CD4-positive, alpha-beta T cell treated with Interleukin-15 for 4 hours (primary cell): ENCODE measurements around the gene PDE11A.

ENCODE experiments used
- DNase-seq: peaks from one replicate; pipeline ENCODE4 v3.0.0-alpha.2; 2020; ENCODE audit warnings: low spot score

Gene PDE11A

DNA sequence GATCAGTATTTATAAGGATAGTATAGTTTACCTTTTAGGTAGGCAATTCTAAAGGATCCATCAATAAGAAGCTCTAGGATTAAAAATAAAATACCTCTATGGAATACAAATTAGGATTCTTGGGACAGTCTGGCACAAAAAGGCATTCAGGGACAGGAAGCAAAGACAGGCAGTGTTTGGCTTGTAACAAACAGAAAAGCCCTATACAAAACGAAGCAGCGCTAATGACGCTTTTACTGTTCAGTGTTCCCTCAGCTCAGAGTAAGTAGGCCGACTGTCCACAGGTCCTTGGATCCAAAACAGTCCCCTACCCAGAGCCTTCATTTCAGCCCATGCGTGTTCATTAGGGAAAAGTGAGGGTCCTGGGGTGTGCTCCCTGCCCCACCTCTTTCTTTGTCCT, 443.7 kb downstream of the PDE11A start:
- DNase-seq = no peak

DNA sequence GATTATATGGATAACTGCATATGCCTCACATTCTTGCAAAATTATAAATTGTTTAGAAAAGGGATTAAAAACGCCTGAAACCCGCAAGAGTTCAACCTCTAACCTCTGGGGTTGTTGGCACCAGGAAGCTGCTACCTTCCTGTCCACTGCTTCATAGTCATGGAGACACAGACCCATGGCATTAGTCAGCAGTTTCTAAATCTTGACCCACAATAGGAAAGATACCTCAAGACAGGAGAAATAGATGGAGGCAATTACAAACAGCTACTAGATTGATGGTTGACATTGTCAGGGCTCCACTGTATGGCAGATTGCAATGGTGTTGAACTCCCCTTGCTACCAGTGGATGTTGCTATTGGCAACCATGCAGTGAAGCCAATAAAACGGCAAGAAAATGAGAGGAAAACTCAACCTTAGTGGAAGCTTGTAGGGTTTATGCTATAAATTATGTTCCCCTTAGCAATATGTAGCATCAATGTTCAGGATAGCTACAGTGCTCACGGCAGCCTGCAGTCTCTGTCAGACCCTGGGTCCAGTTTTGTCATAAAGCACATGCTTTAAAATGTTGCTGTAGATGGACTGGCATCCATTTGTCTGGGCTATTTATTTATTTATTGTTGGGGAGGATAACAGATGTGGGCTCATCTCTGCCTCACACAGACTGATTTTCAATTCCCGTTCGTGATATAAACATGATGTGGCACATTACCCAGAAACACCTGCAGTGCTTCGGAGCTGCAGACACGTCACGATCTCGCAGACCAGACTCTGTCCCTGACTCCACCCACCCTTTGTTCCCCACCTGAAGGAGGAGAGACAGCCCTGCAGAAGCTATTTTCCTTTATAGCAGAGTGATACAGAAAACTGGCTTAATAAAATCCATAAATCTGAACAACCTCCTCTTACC, 446.6 kb downstream of the PDE11A start:
- no peak for DNase-seq

DNA sequence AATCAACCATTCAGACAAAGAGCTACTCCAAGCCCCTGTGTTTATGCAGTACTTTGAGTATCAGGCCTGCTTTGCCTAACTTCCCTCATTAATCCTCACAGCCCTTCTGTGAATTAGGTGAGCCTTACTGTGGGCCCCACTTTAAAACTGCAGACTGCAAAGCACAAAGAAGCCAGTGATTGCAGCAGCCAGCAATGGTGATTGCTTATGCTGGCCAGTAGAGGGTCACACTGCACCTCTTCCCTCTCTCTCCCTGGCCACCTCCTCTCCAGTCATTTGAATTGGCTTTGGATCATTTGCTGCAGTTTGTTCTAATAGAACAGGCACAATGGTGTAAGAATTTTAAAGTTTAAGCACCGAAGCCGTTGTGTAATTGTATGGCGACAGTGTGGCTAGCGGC, 450.1 kb downstream of the PDE11A start:
- no peak for DNase-seq

DNA sequence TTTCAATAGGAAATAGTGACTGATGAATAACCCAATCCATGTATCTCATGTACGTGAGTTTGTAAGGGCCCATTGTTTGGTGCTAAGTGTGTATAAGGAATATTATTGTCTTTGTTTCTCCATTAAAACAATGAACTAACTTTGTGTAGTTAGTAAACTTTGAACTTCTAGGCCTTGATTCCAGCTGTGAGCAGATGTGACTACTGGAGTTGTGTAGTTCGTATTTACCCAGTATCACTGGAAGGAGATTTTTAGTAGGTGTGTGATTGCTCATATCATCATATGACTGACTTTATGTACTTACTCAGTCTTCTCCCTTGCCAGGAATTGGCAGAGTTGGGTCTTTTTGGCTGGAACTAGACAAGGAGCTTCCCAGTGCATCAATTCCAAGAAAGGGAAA, 452.6 kb downstream of the PDE11A start:
- no peak for DNase-seq

DNA sequence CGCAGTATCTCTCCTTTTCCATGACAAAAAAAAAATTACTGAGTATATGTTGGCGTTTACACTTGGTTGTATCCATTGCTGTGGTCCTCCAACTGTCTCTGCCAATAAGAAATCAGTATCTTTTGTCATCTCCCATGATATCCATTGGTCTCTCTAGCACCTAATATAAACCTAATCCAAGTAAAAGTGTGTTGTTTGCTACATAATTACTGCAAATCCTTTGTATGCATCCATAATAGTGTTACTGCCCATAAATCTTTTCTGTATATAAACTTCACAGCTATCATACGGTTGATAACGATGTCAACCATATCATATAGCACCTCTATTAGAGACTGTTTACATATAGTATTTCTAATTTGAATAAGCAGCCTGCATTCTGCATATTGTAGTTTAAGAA, 453.1 kb downstream of the PDE11A start:
- DNase-seq = no peak

DNA sequence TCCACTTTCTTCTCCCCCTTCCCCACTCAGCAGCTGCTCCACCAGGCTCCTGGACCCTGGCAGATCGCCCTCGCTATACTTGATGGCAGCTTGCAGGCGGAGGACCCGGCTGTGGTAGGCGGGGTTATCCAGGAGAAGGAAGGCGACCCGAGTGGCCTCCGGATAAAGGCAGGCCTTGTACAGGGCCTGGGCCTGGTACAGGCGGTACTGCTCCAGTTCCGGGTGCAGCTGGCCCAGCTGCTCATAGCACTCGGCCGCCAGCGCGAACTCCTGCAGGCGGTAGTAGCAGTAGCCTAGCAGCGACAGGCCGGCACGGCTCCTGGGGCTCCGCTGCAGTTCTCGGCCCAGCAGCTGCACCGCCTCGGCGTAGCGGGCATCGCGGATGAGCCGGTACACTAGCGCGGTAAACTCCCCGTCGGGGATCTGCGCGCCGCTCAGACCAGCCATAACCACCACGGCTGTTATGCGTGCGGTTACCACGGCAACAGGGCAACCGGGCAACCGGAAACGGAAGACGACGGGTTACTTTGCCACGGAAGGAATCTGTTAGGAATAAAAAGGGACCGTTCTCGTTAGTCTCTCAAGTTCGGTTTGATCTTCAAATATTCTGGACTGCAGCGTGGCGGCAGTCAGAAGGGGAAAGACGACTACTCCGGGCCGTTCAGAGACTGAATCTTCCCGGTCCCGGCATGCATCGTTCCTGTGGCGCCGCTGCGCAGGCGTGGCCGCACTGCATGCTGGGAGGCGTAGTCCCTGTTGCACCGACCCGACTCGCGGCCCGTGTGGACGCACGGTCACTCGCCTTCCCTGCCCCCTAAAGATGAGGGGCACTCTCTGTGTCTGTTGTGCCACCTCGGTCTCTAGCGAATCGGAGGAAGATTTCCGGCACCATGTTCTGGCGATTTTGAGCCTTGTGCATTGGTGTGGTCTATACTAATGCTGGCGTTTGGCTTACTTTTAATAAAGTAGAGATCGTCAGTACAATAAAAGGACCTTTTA, 454.0 kb downstream of the PDE11A start:
- peak; percentile 90 for DNase-seq

DNA sequence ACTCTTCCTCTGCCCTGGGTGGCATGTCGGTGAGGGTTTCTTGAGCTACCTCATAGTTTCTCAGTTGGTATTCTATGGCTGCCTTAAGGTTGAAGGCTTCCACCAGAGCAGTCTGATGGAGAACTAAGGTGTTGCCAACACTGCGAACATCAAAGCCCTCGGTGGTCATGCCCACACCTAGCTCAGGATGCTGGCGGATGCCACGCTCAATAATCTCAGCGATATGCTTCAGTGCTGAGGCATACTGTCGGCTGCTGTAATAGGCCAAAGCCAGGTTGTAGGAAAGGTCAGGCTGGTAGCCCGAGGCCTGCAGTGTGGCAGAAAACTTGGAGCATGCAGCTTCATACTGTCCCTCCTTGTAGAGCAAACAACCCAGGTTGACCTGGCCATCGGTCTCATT, 454.7 kb downstream of the PDE11A start:
- no peak for DNase-seq

DNA sequence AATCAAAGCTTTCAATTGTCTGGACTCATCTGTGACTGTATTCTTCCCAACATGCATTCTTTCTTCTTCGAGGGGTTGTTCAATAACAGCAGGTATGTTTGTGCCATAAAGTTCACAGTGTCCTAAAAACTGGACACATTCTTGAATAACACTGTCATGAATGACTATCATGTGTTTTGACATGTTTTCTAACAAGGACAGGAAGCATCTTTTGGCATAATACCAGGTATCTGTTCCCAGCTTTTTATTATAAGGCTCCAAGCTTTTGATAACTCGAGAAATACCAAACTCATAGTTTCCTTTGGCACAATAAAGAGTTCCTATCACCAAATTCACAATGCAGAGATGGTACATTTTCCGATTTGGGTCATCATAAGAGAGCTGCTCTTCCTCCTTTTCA, 455.8 kb downstream of the PDE11A start:
- DNase-seq = no peak

DNA sequence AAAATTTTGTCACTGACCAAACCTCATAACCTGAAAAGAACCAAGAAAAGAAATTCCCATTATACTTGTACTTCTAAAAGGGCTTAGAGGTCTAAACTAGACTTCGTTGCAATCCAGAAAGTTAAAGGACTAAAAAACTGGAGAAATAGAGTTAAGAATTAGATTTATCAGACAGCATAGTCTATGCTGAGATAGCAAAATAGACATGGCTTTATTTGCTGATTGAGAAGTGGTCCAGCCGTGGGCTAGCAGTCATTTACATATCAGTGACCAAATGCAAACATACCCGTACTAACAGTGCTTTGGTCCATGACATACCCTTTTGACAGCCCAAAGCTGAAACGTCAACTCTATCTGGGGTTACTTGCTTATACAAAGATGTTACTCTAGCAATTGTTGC, 456.5 kb downstream of the PDE11A start:
- no peak for DNase-seq

DNA sequence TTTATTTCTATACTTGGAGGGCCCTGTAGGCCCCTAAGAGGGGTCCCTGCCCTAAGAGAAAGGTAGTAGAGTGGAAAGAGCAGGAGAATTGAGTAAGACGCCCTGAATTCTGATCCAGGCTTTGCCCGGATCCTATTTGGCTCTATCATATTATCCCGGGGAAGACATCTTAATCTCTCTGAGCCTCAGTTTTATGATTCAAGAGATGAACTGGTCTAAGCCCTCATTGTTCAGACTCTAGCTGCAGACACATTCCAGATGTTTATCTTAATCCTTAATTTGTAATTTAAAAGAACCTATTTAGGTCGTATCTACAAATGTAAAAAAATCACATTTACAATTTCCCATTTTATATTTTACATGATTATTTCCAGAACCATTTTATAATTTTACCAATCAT, 459.9 kb downstream of the PDE11A start:
- no peak for DNase-seq

DNA sequence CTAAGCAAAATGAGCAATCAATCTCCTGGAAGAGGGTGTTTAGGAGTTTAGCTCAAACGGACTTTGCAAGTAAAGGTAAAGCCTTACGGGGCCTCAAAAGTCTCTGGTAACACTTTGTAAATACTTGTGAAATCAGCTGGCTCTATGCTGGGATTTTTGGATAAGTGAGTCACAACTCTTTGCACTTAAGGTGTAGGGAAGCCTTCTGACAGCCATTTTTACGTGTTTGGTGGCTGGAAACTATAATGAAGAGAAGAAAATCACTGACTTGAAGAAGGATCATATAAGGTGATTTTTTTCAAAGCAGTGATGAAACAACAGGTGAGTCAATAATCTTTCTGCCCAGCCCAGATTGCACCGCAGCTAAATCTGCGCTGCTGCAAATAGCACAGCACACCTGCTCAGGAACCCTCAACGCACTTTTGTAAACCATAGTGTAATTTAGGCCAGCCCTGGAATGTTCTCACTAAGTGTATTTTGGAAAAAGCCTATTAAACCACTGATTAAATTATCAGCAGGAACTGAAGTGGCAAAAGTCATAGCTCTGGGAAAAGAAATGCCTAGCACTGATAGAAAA, 461.2 kb downstream of the PDE11A start:
- no peak for DNase-seq

DNA sequence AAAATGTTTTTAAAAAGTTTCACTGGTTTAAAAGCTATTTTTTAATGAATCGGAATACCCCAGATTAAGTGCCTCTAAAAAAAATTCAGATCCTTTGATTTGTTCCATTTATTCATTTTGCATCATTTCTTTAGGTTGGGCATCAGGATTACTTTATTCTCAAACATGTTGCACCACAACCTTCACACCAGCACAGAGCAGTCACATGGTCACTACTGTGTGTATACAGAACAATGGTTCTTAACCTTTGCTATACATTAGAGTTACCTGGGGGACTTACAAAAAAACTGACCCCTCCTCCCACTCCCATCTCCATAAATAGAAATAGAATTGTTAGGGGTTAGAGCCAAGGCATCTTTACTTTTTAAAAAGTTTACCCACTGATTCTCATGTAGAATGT, 461.8 kb downstream of the PDE11A start:
- DNase-seq = no peak

DNA sequence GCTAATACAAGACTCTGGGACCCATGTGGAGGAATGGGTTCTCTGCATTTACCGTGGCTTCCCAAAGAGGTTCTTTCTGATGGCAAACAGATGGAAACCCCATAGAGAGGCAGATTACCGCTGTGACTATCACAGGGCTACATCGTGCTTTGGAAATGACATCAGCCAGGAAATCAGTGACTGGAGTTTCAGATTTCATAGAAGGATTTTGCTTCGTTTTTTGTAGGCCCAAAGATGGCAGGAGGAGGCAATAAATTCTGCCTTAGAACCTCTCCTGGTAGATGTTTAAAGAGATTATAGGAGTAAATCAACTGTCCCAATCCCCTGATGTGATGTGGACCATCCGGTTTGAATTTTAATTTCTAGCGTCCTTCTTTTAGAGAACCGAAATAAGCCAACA, 465.9 kb downstream of the PDE11A start:
- no peak for DNase-seq

DNA sequence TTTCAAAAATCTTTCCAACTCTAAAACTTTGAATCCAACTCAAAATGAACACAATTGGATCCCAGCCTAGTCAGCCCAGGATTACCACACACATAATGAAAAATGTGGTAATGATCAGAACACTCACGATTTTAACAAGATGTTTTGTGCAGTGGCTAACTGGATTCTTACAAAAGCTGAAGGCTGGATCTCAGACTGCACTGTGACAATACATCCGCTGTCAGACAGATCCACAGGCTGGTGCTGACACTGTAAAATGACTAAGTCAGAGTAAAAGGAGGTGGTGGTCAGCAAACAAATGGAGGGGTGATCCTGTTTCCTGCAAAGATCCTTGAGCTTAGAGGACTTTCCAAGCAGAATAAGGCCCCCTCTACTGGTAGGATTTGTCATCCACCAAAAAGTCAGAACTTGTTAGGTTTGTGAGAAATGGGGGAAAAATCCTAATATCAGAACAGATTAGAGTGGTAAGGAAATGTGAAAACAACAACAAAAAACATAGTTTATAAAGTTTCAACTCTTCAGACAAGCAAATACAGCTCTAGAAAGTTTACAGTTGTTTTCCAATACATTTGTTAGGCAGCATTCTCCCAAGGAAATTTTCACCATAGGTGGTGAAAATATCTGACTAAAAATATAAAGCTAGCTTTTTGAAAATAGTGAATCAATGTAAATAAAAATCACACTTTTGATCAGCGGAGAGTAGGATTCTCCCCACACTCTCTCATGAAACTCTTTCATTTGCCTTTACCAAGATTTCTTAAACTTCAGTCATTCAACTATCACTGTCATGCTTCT, 468.1 kb downstream of the PDE11A start:
- no peak for DNase-seq

DNA sequence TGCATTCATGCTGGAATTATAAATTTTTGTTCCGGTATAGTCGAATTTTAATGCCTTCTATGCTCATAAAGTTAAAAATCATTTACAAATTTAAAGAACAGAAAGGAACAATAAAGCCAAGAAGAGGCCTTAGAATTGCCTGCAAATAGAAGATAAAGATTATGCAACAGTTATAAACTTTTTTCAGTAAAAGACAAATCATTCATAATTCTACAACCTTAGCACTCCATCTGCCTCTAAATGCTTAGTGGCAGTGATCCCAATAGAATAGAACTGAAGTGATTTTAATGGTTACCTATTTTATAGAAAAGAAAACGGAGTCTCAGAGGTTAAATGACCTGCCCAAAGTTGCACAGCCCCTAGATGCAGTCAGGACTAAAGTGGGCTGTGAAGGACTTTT, 468.8 kb downstream of the PDE11A start:
- DNase-seq = no peak

DNA sequence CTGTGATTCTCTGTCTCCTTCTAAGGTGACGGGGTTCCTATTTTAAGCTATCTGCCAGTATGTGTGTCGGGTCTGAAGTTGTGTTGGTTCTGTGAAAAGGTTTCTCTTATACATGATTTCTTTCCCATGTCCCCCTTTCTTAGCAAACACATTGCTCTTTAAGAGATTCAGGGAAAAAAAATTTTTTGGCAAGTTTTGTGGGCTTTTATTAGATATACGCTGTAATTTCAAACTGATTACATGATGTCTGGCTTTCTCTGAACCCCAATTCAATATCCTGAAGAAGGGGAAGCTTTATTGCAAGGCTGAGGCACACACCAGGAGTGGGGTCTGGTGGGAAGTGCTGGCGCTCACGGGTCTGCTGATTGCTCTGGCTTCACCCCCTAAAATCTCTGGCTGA, 469.4 kb downstream of the PDE11A start:
- no peak for DNase-seq

DNA sequence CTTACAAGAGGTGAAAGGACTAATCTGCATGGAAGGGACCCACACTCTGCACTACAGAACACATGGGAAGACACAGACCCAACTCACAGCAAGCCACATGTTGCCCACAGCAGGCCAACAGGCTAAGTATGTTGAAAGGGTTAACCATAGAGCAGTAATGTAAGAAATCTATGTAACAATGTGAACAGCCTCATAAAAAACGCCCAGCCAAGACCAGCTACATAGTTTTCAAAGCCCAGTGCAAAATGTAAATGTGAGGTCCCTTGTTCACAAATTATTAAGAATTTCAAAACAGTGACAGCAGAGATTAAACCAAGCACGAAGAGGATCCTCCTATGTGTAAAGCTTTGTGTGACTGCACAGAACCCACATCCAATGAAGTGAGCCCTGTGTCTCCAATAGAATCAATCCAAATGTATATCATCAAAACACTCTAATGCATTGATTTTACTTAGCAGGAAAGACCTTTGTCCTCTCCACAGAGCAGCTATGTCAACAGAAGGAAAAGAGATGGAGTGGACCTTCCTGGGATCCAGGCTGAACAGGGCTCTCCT, 469.9 kb downstream of the PDE11A start:
- DNase-seq = no peak

DNA sequence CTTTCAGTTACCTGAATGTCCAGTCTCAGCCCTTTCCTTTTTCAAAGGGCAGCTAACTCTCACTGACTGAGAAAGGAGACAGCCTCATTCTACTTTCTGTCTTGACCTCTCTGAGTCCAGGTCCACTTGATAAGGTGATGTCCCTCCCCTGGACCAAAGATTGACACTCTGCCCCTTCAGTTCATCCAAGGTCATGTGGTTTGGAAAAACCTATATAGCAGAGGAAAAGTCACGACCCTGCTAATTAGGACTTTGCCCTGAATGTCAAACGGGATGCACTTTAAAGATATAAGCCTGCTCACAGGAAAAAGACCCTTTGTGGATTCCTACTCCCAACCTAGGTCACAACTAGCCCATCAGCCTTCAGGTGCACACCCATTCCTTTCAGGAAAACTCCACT, 471.7 kb downstream of the PDE11A start:
- no peak for DNase-seq

DNA sequence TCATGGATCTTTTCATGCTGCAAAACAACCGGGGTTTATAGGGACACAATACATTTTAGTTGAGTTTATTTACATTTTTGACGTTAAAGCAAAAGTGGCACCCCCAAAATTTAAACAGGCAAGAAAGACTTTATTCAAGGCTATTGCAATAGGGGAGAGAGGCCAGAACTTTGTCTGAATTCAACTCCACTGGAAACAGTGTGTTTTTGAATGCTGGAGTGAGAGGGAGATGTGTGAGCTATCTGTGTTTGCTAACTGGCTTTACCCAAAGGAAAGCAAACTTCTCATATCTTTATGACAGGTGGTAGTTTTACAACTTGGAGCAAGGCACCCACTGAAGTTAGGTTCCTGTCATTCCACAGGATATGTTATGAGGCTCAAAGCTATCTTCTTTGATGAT, 472.6 kb downstream of the PDE11A start:
- no peak for DNase-seq

DNA sequence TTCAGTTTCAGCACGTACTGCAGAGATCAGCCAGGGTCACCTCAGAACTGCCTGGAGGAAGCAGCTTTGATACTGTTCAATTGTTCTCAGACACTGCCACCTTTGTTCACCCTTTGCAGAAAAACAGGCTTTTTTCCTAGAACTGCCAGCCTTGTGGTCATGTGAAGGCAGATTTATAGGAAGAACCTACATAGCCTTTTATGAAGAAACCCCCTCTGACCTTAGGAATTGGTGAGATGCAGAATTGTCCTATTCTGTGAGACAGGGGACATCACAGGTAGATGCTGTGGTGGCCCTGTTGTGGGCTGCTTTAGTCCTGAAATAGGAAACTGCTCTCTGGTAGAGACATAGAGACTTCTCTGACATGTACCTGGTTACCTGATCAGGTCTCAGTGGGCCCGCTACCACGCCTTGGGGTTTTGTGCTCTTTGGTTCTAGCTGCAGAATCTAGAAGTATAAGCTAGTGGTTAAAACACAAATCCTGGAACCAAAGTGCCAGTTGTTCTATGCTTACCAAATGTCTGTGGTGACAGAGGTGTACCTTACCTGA, 473.4 kb downstream of the PDE11A start:
- DNase-seq = no peak
